CD8-positive, alpha-beta memory T cell (primary cell): ENCODE measurements around the gene TMBIM4. TPM values are rescaled to one million over a fixed set of nuclear protein-coding genes. Genes with fewer than 3 reads are reported as not detected.

ENCODE experiments used
- polyA plus RNA-seq: library from polyadenylated mRNA; unstranded; fragments of 300-500 nt; fragmentation: Illumina TruSeq; gene quantifications from one replicate; pipeline ENCODE4 v1.2.3, GENCODE V29; 2021
- total RNA-seq, 2 experiments: library from RNA; stranded (reverse); gene quantifications; one replicate each; pipeline ENCODE4 v1.2.3, GENCODE V29; 2021

The TMBIM4 gene
- total and polyA plus RNA-seq, 3 experiments from 2014 or later, result 59.8 to 307 (median 60.0) TPM

Other genes starting within 250 kb of the TMBIM4 start
- gene LLPH, start 39.2 kb downstream of the TMBIM4 start, total RNA-seq, result 10 to 100 TPM; 45.7 to 47.7 TPM
- gene LLPH, start 39.2 kb downstream of the TMBIM4 start, polyA plus RNA-seq, result 49.3 TPM
- under 1 TPM; 0.13 to 0.22 TPM for gene IRAK3, start 19.2 kb upstream of the TMBIM4 start, total RNA-seq
- gene IRAK3, start 19.2 kb upstream of the TMBIM4 start, polyA plus RNA-seq, result not detected
- 10 to 100 TPM; 13.8 to 14.2 TPM for gene HELB, start 132.5 kb upstream of the TMBIM4 start, total RNA-seq
- 29.4 TPM for gene HELB, start 132.5 kb upstream of the TMBIM4 start, polyA plus RNA-seq